ENCODE results near the gene CFAP20DC. TPM values are rescaled to one million over a fixed set of nuclear protein-coding genes. Genes with fewer than 3 reads are reported as not detected.

CFAP20DC gene
- total and polyA plus RNA-seq, 2 of the 13 experiments (the other 11 are each of a cell fraction or from before 2014, with no cell fraction given): not detected

DNA sequence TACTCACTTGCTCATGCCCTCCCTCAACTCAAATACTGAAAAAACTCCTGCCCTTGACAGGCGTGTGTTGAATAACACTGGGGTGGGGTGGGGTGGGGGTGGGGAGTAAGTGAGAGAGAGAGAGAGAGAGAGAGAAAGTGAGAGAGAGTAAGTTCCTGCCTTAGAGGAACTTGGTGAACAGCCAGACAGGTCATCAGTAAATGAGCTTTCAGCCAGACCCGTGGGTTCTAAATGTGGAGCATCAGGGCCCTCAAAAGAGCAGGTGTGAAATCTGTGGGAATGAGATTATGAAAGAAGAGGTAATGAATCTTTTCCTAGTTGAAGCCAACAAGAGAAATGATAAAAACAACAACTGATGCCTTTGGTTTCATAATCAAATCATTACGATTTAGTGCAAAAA, 248.9 kb downstream of the CFAP20DC start:
- Histone ChIP-seq H3K4me1 (ENCODE audit: insufficient read depth, low read length) (no peaks in the 10 kb centered on the region), H3K36me3 (replicated peaks in 1 of 2; ENCODE audit: control insufficient read depth in 1 of 2, insufficient read depth in 2 of 2, low read length in 2 of 2) (no peaks in the 10 kb centered on the region), H3K27ac (ENCODE audit: extremely low read length, insufficient read depth, low read length) (no peak overlapping the region), H3K4me2 (ENCODE audit: low read depth, low read length) (no peak overlapping the region), H2AFZ (ENCODE audit: low read length) (no peak overlapping the region), H3K27me3 (ENCODE audit: control insufficient read depth in 1 of 2, insufficient read depth in 2 of 2, low read length in 2 of 2) (peaks cover 0 to 1% of the 10 kb centered on the region in 2 experiments; a peak in 1 of 5 replicates), H3K9me3 (ENCODE audit: low read length) (no peaks in the 10 kb centered on the region), H3K4me3 (replicated peaks in 1 of 3; ENCODE audit: insufficient read depth in 1 of 3, low read depth in 2 of 3, low read length in 3 of 3) (no peak overlapping the region), H3K79me2 (ENCODE audit: insufficient read depth, low read length) (no peaks in the 10 kb centered on the region), H4K20me1 (ENCODE audit: insufficient read depth, low read length) (no peaks in the 10 kb centered on the region), H3K9ac (ENCODE audit: insufficient read depth, low read depth, low read length) (no peak overlapping the region)
- in situ Hi-C loops (cut with HindIII; ENCODE audit: extremely low pct_ligation_motif_present, low pct_unique_long_range_greater_than_20kb) (no loop called here), intact Hi-C loops (cut with micrococcal nuclease; ENCODE audit: unreplicated experiment) (no loop called here)
- ATAC-seq: no peak
- no peak for DNase-seq (ENCODE audit: low spot score)
- no peak for FAIRE-seq
- BruUV-seq (replicated peaks): no TSS peak
- no peak for TF ChIP-seq SP1 (IDR thresholded peaks at IDR 0.05)
- TF ChIP-seq SP1 (CRISPR knock-in tag; IDR thresholded peaks at IDR 0.05): no peak
- TF ChIP-seq ZNF577 (CRISPR knock-in tag; IDR thresholded peaks at IDR 0.05; ENCODE audit: borderline replicate concordance, low read depth): no peak
- TF ChIP-seq MIER2 (CRISPR knock-in tag; IDR thresholded peaks at IDR 0.05): no peak
- no peak for TF ChIP-seq ZNF891 (CRISPR knock-in tag; IDR thresholded peaks at IDR 0.05)
- TF ChIP-seq ZNF224 (CRISPR knock-in tag; IDR thresholded peaks at IDR 0.05): no peak
- TF ChIP-seq ARNT (IDR thresholded peaks at IDR 0.05): no peak
- ChIA-PET POLR2A (no interaction called here), CTCF (ENCODE audit: low intra/inter-chr PET ratio, low total read pairs) (no interaction called here)
- 0% methylated on average over 3 of the region's 3 CpGs for WGBS (ENCODE audit: low lambda C conversion rate)

DNA sequence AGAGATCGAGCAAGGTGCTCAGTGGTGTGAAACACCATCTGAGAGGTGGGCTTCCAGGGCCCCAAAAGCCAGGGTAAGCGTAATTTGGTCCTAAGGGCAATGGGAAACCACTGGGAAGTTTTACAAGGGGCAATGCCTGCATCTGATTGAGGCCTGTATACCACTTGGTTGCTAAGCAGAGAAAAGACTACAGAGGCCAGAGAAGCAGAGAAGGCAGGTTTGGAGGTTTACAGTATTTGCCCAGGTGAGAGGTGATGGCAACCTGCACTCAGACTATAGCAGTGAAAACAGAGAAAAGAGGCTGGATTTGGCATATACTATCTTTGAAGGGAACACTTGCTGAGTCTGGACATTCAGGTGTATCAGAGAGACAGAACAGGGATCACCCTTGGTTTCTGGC, 249.8 kb downstream of the CFAP20DC start:
- CTCF ChIA-PET (ENCODE audit: low intra/inter-chr PET ratio, low total read pairs): no interaction called here
- no peak for TF ChIP-seq ZNF616 (CRISPR knock-in tag; IDR thresholded peaks at IDR 0.05; ENCODE audit: low read depth)
- TF ChIP-seq KAT8 (CRISPR knock-in tag; IDR thresholded peaks at IDR 0.05): no peak
- TF ChIP-seq FOSL1 (CRISPR knock-in tag; IDR thresholded peaks at IDR 0.05; ENCODE audit: borderline replicate concordance): no peak
- TF ChIP-seq SIX4 (CRISPR knock-in tag; IDR thresholded peaks at IDR 0.05): no peak
- TF ChIP-seq RBFOX2 (IDR thresholded peaks at IDR 0.05; ENCODE audit: low read depth, low read length): no peak
- TF ChIP-seq ZNF264 (CRISPR knock-in tag; IDR thresholded peaks at IDR 0.05): no peak
- no peak for TF ChIP-seq MEIS2 (CRISPR knock-in tag; IDR thresholded peaks at IDR 0.05)
- TF ChIP-seq, protein P1, sequence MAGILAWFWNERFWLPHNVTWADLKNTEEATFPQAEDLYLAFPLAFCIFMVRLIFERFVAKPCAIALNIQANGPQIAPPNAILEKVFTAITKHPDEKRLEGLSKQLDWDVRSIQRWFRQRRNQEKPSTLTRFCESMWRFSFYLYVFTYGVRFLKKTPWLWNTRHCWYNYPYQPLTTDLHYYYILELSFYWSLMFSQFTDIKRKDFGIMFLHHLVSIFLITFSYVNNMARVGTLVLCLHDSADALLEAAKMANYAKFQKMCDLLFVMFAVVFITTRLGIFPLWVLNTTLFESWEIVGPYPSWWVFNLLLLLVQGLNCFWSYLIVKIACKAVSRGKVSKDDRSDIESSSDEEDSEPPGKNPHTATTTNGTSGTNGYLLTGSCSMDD (CRISPR knock-in tag; IDR thresholded peaks at IDR 0.05): no peak
- no peak for TF ChIP-seq IKZF4 (CRISPR knock-in tag; IDR thresholded peaks at IDR 0.05; ENCODE audit: borderline replicate concordance, low read depth, not compliant biosample characterization)
- no peak for TF ChIP-seq BRD4 (CRISPR knock-in tag; IDR thresholded peaks at IDR 0.05)
- no peak for TF ChIP-seq KAT7 (CRISPR knock-in tag; IDR thresholded peaks at IDR 0.05; ENCODE audit: borderline replicate concordance)
- no peak for TF ChIP-seq ZNF263 (CRISPR knock-in tag; IDR thresholded peaks at IDR 0.05)

More for the DNA sequence above, 249.8 kb downstream of the CFAP20DC start:
- H3K4me3 ChIP-seq (replicated peaks in 1 of 3; ENCODE audit: insufficient read depth in 1 of 3, low read depth in 2 of 3, low read length in 3 of 3): no peak overlapping the region
- ATAC-seq (no peak), FAIRE-seq (no peak), DNase-seq (ENCODE audit: low spot score) (no peak)
- no peaks in the 10 kb centered on the region for H3K79me2 ChIP-seq (ENCODE audit: insufficient read depth, low read length)
- H2AFZ ChIP-seq (ENCODE audit: low read length): no peak overlapping the region
- POLR2A ChIA-PET: no interaction called here
- H3K4me1 ChIP-seq (ENCODE audit: insufficient read depth, low read length): no peaks in the 10 kb centered on the region
- H3K36me3 ChIP-seq (replicated peaks in 1 of 2; ENCODE audit: control insufficient read depth in 1 of 2, insufficient read depth in 2 of 2, low read length in 2 of 2): no peaks in the 10 kb centered on the region
- H4K20me1 ChIP-seq (ENCODE audit: insufficient read depth, low read length): no peaks in the 10 kb centered on the region
- no TSS peak for BruUV-seq (replicated peaks)
- no peaks in the 10 kb centered on the region for H3K9me3 ChIP-seq (ENCODE audit: low read length)
- in situ Hi-C loops (cut with HindIII; ENCODE audit: extremely low pct_ligation_motif_present, low pct_unique_long_range_greater_than_20kb) (no loop called here), intact Hi-C loops (cut with micrococcal nuclease; ENCODE audit: unreplicated experiment) (no loop called here)
- WGBS (ENCODE audit: low lambda C conversion rate): 0% methylated on average over 2 of the region's 2 CpGs
- no peak overlapping the region for H3K27ac ChIP-seq (ENCODE audit: extremely low read length, insufficient read depth, low read length)
- H3K27me3 ChIP-seq (ENCODE audit: control insufficient read depth in 1 of 2, insufficient read depth in 2 of 2, low read length in 2 of 2): peaks cover 0 to 1% of the 10 kb centered on the region in 2 experiments; a peak in 1 of 5 replicates
- H3K9ac ChIP-seq (ENCODE audit: insufficient read depth, low read depth, low read length): no peak overlapping the region
- H3K4me2 ChIP-seq (ENCODE audit: low read depth, low read length): no peak overlapping the region

Measured in HepG2 (cell line).